ENCODE data around the gene ZNF536. TPM values are rescaled to one million over a fixed set of nuclear protein-coding genes. Genes with fewer than 3 reads are reported as not detected.

Gene ZNF536
- total RNA-seq, 1 experiment from 2014 or later = not detected

GRCh38 chr19:30448386-30449077, 76.3 kb downstream of the ZNF536 start:
- Histone ChIP-seq H2BK12ac (ENCODE audit: insufficient read length, low read depth, low read length) (no peak overlapping the region), H2BK120ac (ENCODE audit: low read depth, low read length, poor library complexity, severe bottlenecking) (no peak overlapping the region), H4K8ac (replicated peaks; ENCODE audit: insufficient read length, low read depth, low read length) (no peak overlapping the region), H3K18ac (ENCODE audit: insufficient read length, low read depth, low read length) (no peak overlapping the region), H3K4me2 (ENCODE audit: insufficient read depth, insufficient read length, low read length) (no peak overlapping the region), H4K5ac (ENCODE audit: insufficient read length, low read depth, low read length) (no peak overlapping the region), H3K56ac (ENCODE audit: insufficient read length, low read depth, low read length) (no peak overlapping the region), H3K79me2 (ENCODE audit: insufficient read depth, low read length) (no peaks in the 10 kb centered on the region), H2AFZ (ENCODE audit: low read length) (no peak overlapping the region), H2BK5ac (ENCODE audit: insufficient read length, low read length) (no peak overlapping the region), H3K79me1 (ENCODE audit: insufficient read depth, low read depth, low read length, poor library complexity, severe bottlenecking) (no peaks in the 10 kb centered on the region), H2AK5ac (ENCODE audit: insufficient read length, low read length) (no peak overlapping the region), H3K23me2 (ENCODE audit: insufficient read length, low read depth, low read length, poor library complexity, severe bottlenecking) (no peaks in the 10 kb centered on the region), H3K9ac (ENCODE audit: extremely low read depth, insufficient read length, low read length) (no peak overlapping the region), H2BK20ac (ENCODE audit: low read depth, low read length, poor library complexity, severe bottlenecking) (no peak overlapping the region), H3T11ph (ENCODE audit: low read length) (no peak overlapping the region), H2BK15ac (ENCODE audit: low read depth, low read length) (no peak overlapping the region), H4K20me1 (ENCODE audit: control insufficient read depth, insufficient read depth, insufficient read length) (no peaks in the 10 kb centered on the region), H3K27ac (ENCODE audit: insufficient read length, low read depth, low read length) (no peak overlapping the region), H4K91ac (ENCODE audit: insufficient read length, low read depth, low read length) (no peak overlapping the region), H3K23ac (ENCODE audit: insufficient read length, low read depth, low read length) (no peak overlapping the region), H3K27me3 (ENCODE audit: insufficient read depth, low read length) (no peaks in the 10 kb centered on the region), H3K4me1 (ENCODE audit: insufficient read depth, low read length) (peaks cover 3% of the 10 kb centered on the region; the same call in 1 of the 2 replicates), H3K9me3 (ENCODE audit: control insufficient read depth, low read depth, low read length) (no peaks in the 10 kb centered on the region), H3K14ac (ENCODE audit: insufficient read depth, low read length) (no peak overlapping the region), H3K4ac (ENCODE audit: low read depth, low read length) (no peak overlapping the region)
- Mint-ChIP-seq H3K4me1 (peaks cover 37 to 48% of the 10 kb centered on the region in 2 experiments), H3K4me3 (no peak overlapping the region; a peak in 1 of 5 replicates), H3K27ac (no peak overlapping the region; a peak in 2 of 7 replicates), H3K9me3 (no peaks in the 10 kb centered on the region), H3K27me3 (ENCODE audit: low read depth) (no peaks in the 10 kb centered on the region; the same call in 1 of the 2 replicates), H3K36me3 (ENCODE audit: insufficient read depth in 1 of 3, low read depth in 3 of 3) (no peaks in the 10 kb centered on the region; a peak in 1 of 7 replicates)
- TF ChIP-seq CTCF (conservative IDR thresholded peaks at IDR 0.05) = no peak
- DNase-seq = no peak
- WGBS (ENCODE audit: extremely low coverage, insufficient read length, low lambda C conversion rate) = no CpG with 5 or more reads among the region's 9 CpGs

Measured in H9 (cell line).